ENCODE measurements around the gene TRAF7. TPM values are rescaled to one million over a fixed set of nuclear protein-coding genes. Genes with fewer than 3 reads are reported as not detected.

TRAF7 gene
- total RNA-seq, 4 donors from 2014 or later: 31.9 to 42.7 (median 34.3) TPM

DNA sequence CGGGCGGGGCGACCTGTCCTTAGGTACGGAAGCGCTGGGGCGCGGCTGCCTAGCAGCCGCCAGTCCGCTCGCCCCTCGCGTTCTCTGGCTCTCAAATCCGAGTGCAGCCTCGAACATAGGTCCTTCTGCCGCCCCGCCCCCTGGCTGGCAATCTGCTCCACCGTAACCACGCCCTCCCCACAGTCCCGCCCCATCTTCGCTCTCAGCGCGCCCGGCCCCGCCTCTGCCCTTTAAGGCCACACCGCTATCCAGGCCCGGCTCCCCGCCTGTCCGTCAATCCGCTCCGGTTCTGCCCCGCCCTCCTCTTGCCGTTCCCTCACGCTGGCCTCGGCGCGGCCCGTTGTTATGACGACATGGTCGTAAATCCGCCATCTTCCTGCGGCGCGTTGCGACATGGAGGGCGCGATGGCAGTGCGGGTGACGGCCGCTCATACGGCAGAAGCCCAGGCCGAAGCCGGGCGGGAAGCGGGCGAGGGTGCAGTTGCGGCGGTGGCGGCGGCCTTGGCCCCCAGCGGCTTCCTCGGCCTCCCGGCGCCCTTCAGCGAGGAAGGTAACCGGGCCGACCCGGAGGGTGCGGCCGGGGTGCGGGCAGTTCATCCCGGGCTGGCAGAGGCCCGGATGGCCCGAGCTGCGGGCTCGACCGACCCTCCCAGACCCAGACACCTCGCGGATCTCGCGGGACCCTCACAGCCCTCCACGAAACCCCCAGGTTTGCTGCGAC is 67.8 kb downstream of the TRAF7 start, which contains the start of gene E4F1:
Gene E4F1, plus strand, starts transcription at position 371 of the 721 bp plus-strand sequence. Its CDS starts 23 bp downstream, at position 394.
- no peak for TF ChIP-seq CTCF (IDR thresholded peaks at IDR 0.05)
- DNase-seq (ENCODE audit: low spot score): peak; percentile 95
- peak; percentile 99 for ATAC-seq (ENCODE audit: low FRiP score)

DNA sequence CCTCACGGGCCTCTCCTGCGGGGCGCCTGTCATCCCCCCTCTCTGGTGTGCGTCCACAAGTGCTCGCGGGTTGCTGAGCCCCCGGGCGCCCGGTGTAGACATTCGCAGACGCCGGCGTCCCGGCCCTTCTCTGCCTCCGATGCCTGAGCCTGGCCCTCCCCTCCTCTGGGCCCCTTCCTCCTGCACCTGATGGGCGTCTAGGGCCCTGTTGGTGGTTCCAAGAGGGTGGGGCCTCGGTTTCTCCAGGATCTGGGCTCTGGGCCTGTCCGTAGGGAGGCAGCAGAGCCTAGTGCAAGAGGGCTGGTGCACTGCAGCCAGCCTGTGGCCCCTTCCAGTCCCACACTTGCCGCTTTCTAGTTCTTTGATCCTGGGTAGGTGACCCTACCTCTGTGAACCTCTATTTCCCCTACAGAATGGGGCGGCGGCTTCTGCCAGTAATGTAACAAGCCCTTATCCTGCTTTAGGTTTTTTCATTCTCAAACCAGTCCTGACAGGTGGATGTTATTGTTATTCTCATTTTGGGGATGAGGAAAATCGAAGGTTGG is 68.4 kb downstream of the TRAF7 start:
- no peak for DNase-seq (ENCODE audit: low spot score)
- TF ChIP-seq CTCF (IDR thresholded peaks at IDR 0.05): no peak
- ATAC-seq (ENCODE audit: low FRiP score): peak; percentile 22

DNA sequence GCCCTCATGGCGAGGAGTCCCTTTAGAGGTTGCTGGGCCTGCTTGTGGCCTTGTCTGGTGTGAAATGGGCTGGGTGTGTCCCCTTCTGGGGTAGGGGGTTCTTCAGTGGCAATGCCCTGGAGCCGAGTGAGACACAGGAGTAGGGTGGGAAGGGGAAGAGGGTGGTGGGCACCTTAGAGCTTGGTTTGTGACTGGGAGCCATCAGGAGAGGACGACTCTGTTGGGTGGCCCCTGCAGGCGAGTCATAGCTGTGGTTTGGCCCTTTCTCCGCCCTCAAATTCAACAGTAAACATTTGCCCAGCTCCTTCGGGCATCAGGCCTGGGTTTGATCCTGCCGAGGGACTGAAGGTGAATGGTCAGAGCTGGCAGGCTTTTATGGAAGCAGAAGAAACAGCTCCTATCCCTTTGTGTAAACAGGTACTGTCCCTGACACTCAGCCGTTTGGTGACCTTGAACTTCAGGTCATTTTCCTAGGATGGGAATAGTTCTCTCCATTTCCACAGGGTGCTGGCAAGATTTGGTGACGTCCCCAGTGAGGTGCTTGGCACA is 70.7 kb downstream of the TRAF7 start:
- no peak for DNase-seq (ENCODE audit: low spot score)
- ATAC-seq (ENCODE audit: low FRiP score): no peak

DNA sequence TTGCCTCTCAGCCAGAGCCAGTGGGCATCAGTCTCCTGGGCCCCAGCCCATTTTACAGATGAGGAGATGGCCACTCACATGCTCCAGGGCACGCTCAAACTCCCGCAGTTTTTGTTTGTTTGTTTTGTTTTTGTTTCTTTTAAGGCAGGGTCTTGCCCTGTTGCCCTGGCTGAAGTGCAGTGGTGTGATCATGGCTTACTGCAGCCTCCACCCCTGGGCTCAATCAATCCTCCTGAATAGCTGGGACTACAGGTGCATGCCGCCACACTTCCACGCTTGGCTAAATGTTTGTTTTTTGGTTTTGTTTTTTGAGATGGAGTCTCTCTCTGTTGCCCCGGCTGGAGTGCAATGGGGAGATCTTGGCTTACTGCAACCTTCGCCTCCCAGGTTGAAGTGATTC is 71.3 kb downstream of the TRAF7 start:
- no peak for TF ChIP-seq CTCF (IDR thresholded peaks at IDR 0.05)

More for the DNA sequence above, 70.7 kb downstream of the TRAF7 start:
- no peak for TF ChIP-seq CTCF (IDR thresholded peaks at IDR 0.05)

More for the DNA sequence above, 71.3 kb downstream of the TRAF7 start:
- ATAC-seq (ENCODE audit: low FRiP score) (no peak), DNase-seq (ENCODE audit: low spot score) (no peak)

Small RNA genes lying within 50 kb of the gene (small RNA-seq; reads per million reads assigned to genes)
- gene MIR3180-5 (not detected), gene MIR4516 (not detected), gene RF00019 (not detected), gene SNORD60 (not detected)

Other genes starting within 250 kb of the TRAF7 start
- gene HS3ST6, start 237.4 kb upstream of the TRAF7 start, total RNA-seq: not detected
- 10 to 100 TPM in 3 of 4 donors, 1 to 10 TPM in 1; 9.6 to 64.0 (median 17.1) TPM for gene MSRB1, start 212.6 kb upstream of the TRAF7 start, total RNA-seq
- gene RPL3L, start 201.1 kb upstream of the TRAF7 start, total RNA-seq: not detected
- 100 to 1,000 TPM; 144 to 240 (median 183) TPM for gene NDUFB10, start 196.2 kb upstream of the TRAF7 start, total RNA-seq
- 1,000 to 10,000 TPM; 1,362 to 1,656 (median 1,543) TPM for gene RPS2, start 191.0 kb upstream of the TRAF7 start, total RNA-seq
- gene RNF151, start 188.9 kb upstream of the TRAF7 start, total RNA-seq: not detected
- 10 to 100 TPM; 32.2 to 44.3 (median 34.3) TPM for gene TBL3, start 183.7 kb upstream of the TRAF7 start, total RNA-seq
- gene NOXO1, start 174.3 kb upstream of the TRAF7 start, total RNA-seq: not detected
- gene GFER, start 171.6 kb upstream of the TRAF7 start, total RNA-seq: 10 to 100 TPM; 11.9 to 18.4 (median 16.0) TPM
- gene SYNGR3, start 165.8 kb upstream of the TRAF7 start, total RNA-seq: 1 to 10 TPM in 1 of 4 donors, under 1 TPM in 1, not detected in 2; 0.28 to 1.6 TPM
- gene ZNF598, start 146.0 kb upstream of the TRAF7 start, total RNA-seq: 10 to 100 TPM; 19.1 to 49.0 (median 24.3) TPM
- gene NPW, start 136.0 kb upstream of the TRAF7 start, total RNA-seq: under 1 TPM in 1 of 4 donors, not detected in 3; 0.48 TPM
- 100 to 1,000 TPM in 2 of 4 donors, 10 to 100 TPM in 2; 52.8 to 166 (median 84.9) TPM for gene NHERF2, start 128.9 kb upstream of the TRAF7 start, total RNA-seq
- gene NTHL1, start 107.9 kb upstream of the TRAF7 start, total RNA-seq: 10 to 100 TPM in 3 of 4 donors, 1 to 10 TPM in 1; 7.1 to 18.1 (median 10.9) TPM
- 10 to 100 TPM; 30.0 to 59.4 (median 35.9) TPM for gene TSC2, start 107.8 kb upstream of the TRAF7 start, total RNA-seq
- 100 to 1,000 TPM in 2 of 4 donors, 10 to 100 TPM in 2; 86.4 to 214 (median 121) TPM for gene PKD1, start 19.9 kb upstream of the TRAF7 start, total RNA-seq
- gene RAB26, start 7.2 kb upstream of the TRAF7 start, total RNA-seq: 1 to 10 TPM in 2 of 4 donors, under 1 TPM in 1, not detected in 1; 0.19 to 2.0 (median 1.1) TPM
- under 1 TPM; 0.12 to 0.19 (median 0.14) TPM for gene CASKIN1, start 40.8 kb downstream of the TRAF7 start, total RNA-seq
- 10 to 100 TPM; 29.8 to 44.6 (median 34.6) TPM for gene MLST8, start 49.7 kb downstream of the TRAF7 start, total RNA-seq
- 10 to 100 TPM in 1 of 4 donors, 1 to 10 TPM in 3; 1.5 to 10.1 (median 4.3) TPM for gene BRICD5, start 55.1 kb downstream of the TRAF7 start, total RNA-seq
- 10 to 100 TPM in 1 of 4 donors, 1 to 10 TPM in 3; 8.1 to 10.4 (median 9.6) TPM for gene PGP, start 59.1 kb downstream of the TRAF7 start, total RNA-seq
- gene E4F1, start 67.8 kb downstream of the TRAF7 start, total RNA-seq: 10 to 100 TPM; 18.3 to 39.6 (median 25.7) TPM
- under 1 TPM in 3 of 4 donors, not detected in 1; 0.63 to 0.93 (median 0.84) TPM for gene DNASE1L2, start 80.7 kb downstream of the TRAF7 start, total RNA-seq
- 10 to 100 TPM; 26.2 to 66.5 (median 38.4) TPM for gene ECI1, start 95.8 kb downstream of the TRAF7 start, total RNA-seq
- 100 to 1,000 TPM in 1 of 4 donors, 10 to 100 TPM in 3; 84.9 to 171 (median 92.2) TPM for gene RNPS1, start 112.3 kb downstream of the TRAF7 start, total RNA-seq
- gene ABCA3, start 184.9 kb downstream of the TRAF7 start, total RNA-seq: 10 to 100 TPM in 1 of 4 donors, 1 to 10 TPM in 3; 6.6 to 19.0 (median 8.0) TPM

Data from omental fat pad (tissue), 4 donors.